Measurements from ENCODE around the gene RAB11FIP4. TPM values are rescaled to one million over a fixed set of nuclear protein-coding genes. Genes with fewer than 3 reads are reported as not detected.
A peak's percentile ranks its signal among the peaks of the same experiment; 100 is the strongest.

The RAB11FIP4 gene
- total and polyA plus RNA-seq, 2 of the 13 experiments (the other 11 are each of a cell fraction or from before 2014, with no cell fraction given) = 28.0 to 89.3 TPM

DNA sequence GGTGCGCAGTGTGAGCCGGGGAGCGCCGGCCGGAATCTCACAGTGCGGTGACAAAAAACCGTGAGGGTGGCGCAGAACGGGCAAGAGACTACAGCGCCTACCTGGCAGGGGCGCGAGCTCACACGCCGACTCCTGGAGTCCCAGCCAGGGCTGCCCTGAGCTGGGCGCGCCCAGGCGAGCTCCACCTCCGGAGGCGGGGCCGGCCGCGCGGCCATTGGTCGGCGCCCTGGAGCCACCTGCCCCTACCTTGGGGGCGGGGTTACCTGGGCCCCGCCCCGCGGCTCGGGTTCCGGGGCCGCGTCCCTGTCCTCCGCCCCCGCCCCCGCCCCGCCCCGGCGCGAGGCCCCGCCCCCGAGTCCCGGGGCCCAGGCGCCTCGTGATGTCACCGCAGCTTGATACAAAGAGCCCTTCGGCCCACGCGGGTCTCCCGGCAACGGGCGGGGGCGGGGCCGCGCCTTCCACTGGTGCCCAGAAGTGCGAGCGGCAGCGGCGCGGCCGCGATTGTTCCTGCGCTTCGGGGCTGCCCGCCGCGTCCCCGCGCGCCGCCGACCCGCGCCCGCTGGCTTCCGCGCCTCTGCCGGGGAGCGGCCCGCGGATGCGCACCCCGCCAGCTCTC lies 96.3 kb downstream of the RAB11FIP4 start (continued):
- TF ChIP-seq MAZ (IDR thresholded peaks at IDR 0.05; ENCODE audit: borderline replicate concordance, low read depth, low read length) = peak; percentile 60; the same call in 1 of the 2 replicates
- TF ChIP-seq MAZ (CRISPR knock-in tag; IDR thresholded peaks at IDR 0.05; ENCODE audit: low read depth) = 0 out of 2 replicates have a peak, but pooled peaks have one; percentile 69
- no peak for TF ChIP-seq CBX5 (CRISPR knock-in tag; IDR thresholded peaks at IDR 0.05; ENCODE audit: borderline replicate concordance)
- no peak for TF ChIP-seq ZNF354B (CRISPR knock-in tag; IDR thresholded peaks at IDR 0.05)
- no peak for TF ChIP-seq ZNF446 (CRISPR knock-in tag; IDR thresholded peaks at IDR 0.05)
- TF ChIP-seq FOXA3 (CRISPR knock-in tag; IDR thresholded peaks at IDR 0.05) = no peak
- TF ChIP-seq, protein P1, sequence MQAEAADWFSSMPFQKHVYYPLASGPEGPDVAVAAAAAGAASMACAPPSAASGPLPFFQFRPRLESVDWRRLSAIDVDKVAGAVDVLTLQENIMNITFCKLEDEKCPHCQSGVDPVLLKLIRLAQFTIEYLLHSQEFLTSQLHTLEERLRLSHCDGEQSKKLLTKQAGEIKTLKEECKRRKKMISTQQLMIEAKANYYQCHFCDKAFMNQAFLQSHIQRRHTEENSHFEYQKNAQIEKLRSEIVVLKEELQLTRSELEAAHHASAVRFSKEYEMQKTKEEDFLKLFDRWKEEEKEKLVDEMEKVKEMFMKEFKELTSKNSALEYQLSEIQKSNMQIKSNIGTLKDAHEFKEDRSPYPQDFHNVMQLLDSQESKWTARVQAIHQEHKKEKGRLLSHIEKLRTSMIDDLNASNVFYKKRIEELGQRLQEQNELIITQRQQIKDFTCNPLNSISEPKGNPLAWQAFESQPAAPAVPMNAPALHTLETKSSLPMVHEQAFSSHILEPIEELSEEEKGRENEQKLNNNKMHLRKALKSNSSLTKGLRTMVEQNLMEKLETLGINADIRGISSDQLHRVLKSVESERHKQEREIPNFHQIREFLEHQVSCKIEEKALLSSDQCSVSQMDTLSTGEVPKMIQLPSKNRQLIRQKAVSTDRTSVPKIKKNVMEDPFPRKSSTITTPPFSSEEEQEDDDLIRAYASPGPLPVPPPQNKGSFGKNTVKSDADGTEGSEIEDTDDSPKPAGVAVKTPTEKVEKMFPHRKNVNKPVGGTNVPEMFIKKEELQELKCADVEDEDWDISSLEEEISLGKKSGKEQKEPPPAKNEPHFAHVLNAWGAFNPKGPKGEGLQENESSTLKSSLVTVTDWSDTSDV (CRISPR knock-in tag; IDR thresholded peaks at IDR 0.05) = 0 out of 2 replicates have a peak, but pooled peaks have one; percentile 48
- peak; percentile 35; the same call in 1 of the 2 replicates for TF ChIP-seq ZNF510 (CRISPR knock-in tag; IDR thresholded peaks at IDR 0.05; ENCODE audit: low read depth)
- TF ChIP-seq RFXAP (CRISPR knock-in tag; IDR thresholded peaks at IDR 0.05; ENCODE audit: borderline replicate concordance) = no peak; the same call in 1 of the 2 replicates
- no peak for TF ChIP-seq SOX13 (IDR thresholded peaks at IDR 0.05)
- peak in 1 of 2 experiments; percentile 39; a peak in 1 of 4 replicates for TF ChIP-seq SOX13 (CRISPR knock-in tag; conservative IDR thresholded peaks at IDR 0.05 in 1 of 2, IDR thresholded peaks at IDR 0.05 in 1 of 2)
- TF ChIP-seq, protein P2, sequence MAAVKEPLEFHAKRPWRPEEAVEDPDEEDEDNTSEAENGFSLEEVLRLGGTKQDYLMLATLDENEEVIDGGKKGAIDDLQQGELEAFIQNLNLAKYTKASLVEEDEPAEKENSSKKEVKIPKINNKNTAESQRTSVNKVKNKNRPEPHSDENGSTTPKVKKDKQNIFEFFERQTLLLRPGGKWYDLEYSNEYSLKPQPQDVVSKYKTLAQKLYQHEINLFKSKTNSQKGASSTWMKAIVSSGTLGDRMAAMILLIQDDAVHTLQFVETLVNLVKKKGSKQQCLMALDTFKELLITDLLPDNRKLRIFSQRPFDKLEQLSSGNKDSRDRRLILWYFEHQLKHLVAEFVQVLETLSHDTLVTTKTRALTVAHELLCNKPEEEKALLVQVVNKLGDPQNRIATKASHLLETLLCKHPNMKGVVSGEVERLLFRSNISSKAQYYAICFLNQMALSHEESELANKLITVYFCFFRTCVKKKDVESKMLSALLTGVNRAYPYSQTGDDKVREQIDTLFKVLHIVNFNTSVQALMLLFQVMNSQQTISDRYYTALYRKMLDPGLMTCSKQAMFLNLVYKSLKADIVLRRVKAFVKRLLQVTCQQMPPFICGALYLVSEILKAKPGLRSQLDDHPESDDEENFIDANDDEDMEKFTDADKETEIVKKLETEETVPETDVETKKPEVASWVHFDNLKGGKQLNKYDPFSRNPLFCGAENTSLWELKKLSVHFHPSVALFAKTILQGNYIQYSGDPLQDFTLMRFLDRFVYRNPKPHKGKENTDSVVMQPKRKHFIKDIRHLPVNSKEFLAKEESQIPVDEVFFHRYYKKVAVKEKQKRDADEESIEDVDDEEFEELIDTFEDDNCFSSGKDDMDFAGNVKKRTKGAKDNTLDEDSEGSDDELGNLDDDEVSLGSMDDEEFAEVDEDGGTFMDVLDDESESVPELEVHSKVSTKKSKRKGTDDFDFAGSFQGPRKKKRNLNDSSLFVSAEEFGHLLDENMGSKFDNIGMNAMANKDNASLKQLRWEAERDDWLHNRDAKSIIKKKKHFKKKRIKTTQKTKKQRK (IDR thresholded peaks at IDR 0.05; ENCODE audit: low read length) = no peak
- TF ChIP-seq, protein P3, sequence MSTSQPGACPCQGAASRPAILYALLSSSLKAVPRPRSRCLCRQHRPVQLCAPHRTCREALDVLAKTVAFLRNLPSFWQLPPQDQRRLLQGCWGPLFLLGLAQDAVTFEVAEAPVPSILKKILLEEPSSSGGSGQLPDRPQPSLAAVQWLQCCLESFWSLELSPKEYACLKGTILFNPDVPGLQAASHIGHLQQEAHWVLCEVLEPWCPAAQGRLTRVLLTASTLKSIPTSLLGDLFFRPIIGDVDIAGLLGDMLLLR (CRISPR knock-in tag; IDR thresholded peaks at IDR 0.05) = peak; percentile 55; the same call in 1 of the 2 replicates
- no peak; the same call in 1 of the 2 replicates for TF ChIP-seq ZNF124 (CRISPR knock-in tag; IDR thresholded peaks at IDR 0.05)
- peak; percentile 86; the same call in 1 of the 3 replicates for TF ChIP-seq MXI1 (IDR thresholded peaks at IDR 0.05; ENCODE audit: borderline replicate concordance, low read depth, low read length)
- TF ChIP-seq ZNF652 (CRISPR knock-in tag; IDR thresholded peaks at IDR 0.05; ENCODE audit: borderline replicate concordance, low read depth) = no peak
- TF ChIP-seq, protein P4, sequence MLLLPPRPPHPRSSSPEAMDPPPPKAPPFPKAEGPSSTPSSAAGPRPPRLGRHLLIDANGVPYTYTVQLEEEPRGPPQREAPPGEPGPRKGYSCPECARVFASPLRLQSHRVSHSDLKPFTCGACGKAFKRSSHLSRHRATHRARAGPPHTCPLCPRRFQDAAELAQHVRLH (CRISPR knock-in tag; IDR thresholded peaks at IDR 0.05; ENCODE audit: borderline replicate concordance, low read depth) = peak; percentile 58; the same call in 1 of the 2 replicates
- TF ChIP-seq, protein P5, sequence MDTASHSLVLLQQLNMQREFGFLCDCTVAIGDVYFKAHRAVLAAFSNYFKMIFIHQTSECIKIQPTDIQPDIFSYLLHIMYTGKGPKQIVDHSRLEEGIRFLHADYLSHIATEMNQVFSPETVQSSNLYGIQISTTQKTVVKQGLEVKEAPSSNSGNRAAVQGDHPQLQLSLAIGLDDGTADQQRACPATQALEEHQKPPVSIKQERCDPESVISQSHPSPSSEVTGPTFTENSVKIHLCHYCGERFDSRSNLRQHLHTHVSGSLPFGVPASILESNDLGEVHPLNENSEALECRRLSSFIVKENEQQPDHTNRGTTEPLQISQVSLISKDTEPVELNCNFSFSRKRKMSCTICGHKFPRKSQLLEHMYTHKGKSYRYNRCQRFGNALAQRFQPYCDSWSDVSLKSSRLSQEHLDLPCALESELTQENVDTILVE (CRISPR knock-in tag; IDR thresholded peaks at IDR 0.05) = peak; percentile 16; the same call in 1 of the 2 replicates
- TF ChIP-seq DR1 (CRISPR knock-in tag; IDR thresholded peaks at IDR 0.05) = peak; percentile 49; the same call in 1 of the 2 replicates
- TF ChIP-seq IRX3 (CRISPR knock-in tag; IDR thresholded peaks at IDR 0.05; ENCODE audit: borderline replicate concordance, low read depth) = no peak
- TF ChIP-seq HDAC2 (CRISPR knock-in tag; IDR thresholded peaks at IDR 0.05) = peak; percentile 46; the same call in 1 of the 2 replicates

Measured in HepG2 (cell line).